Suprapubic skin (tissue), 4 donors: ENCODE measurements around the gene IRF7. TPM values are rescaled to one million over a fixed set of nuclear protein-coding genes. Genes with fewer than 3 reads are reported as not detected.

Experiments used
- DNase-seq, 2 donors: peaks; one replicate each; pipeline ENCODE4 v3.0.0-alpha.2; 2019; ENCODE audit warnings: low spot score in 2 of 2
- H3K27ac ChIP-seq: fragments of 200-600 bp; sonication (generic); one replicate; pipeline ENCODE4 v1.5.1; 2019
- H3K27me3 ChIP-seq: fragments of 200-600 bp; sonication (generic); one replicate; pipeline ENCODE4 v1.5.1; 2019
- H3K36me3 ChIP-seq: fragments of 200-600 bp; sonication (generic); one replicate; pipeline ENCODE4 v1.5.1; 2019
- H3K4me1 ChIP-seq: fragments of 200-600 bp; sonication (generic); one replicate; pipeline ENCODE4 v1.5.1; 2019
- H3K4me3 ChIP-seq: fragments of 200-600 bp; sonication (generic); one replicate; pipeline ENCODE4 v1.5.1; 2019; ENCODE audit warnings: mild to moderate bottlenecking
- H3K9me3 ChIP-seq: fragments of 200-600 bp; sonication (generic); one replicate; pipeline ENCODE4 v1.5.1; 2019
- CTCF ChIP-seq, 2 donors: fragments of 200-600 bp in 1 of 2; fragments of 450-650 bp in 1 of 2; sonication (generic) in 1 of 2; IDR thresholded peaks; one replicate each; pipeline ENCODE4 v1.5.1; 2016 to 2019; ENCODE audit warnings: antibody characterized with exemption in 2 of 2, mild to moderate bottlenecking in 1 of 2, moderate library complexity in 1 of 2
- EP300 ChIP-seq: sonication (generic); formaldehyde crosslinking; IDR thresholded peaks from one replicate; pipeline ENCODE4 v1.6.1; 2017; ENCODE audit warnings: antibody characterized with exemption
- POLR2A ChIP-seq, 2 donors: fragments of 450-650 bp; IDR thresholded peaks; one replicate each; pipeline ENCODE4 v1.6.1; 2017; ENCODE audit warnings: antibody characterized with exemption in 2 of 2, mild to moderate bottlenecking in 2 of 2, moderate library complexity in 2 of 2
- POLR2AphosphoS5 ChIP-seq, 3 donors: sonication (generic); formaldehyde crosslinking; IDR thresholded peaks; one replicate each; pipeline ENCODE4 v1.6.1; 2017; ENCODE audit warnings: antibody characterized with exemption in 3 of 3
- WGBS: methylation state at CpG from one replicate; pipeline ENCODE4 v1.1.5; 2018; 5-methylcytosine and 5-hydroxymethylcytosine counted together
- total RNA-seq, 4 donors: library from RNA; depleted of rRNA; stranded (reverse); fragments of >200 nt; gene quantifications; one replicate each; pipeline ENCODE4 v1.1.0, GENCODE V29; 2016

Gene IRF7
- total RNA-seq, result 10 to 100 TPM; 20.9 to 34.0 (median 26.6) TPM

GRCh38 chr11:615504-616319 lies at the start of gene IRF7:
IRF7 (minus strand) TSS chr11:615950; CDS start chr11:615364, 586 bp downstream.
- peak; percentile 98 to 99 for DNase-seq
- no peaks in the 10 kb centered on the region for H3K27me3 ChIP-seq
- TF ChIP-seq POLR2AphosphoS5 (IDR thresholded peaks at IDR 0.05) (peak in 2 of 3 donors; percentile 39 to 54), CTCF (IDR thresholded peaks at IDR 0.05) (no peak), EP300 (no peak), POLR2A (IDR thresholded peaks at IDR 0.05) (peak; percentile 19 to 85)
- peaks cover 27% of the 10 kb centered on the region for H3K36me3 ChIP-seq
- H3K4me1 ChIP-seq, result peaks cover 51% of the 10 kb centered on the region
- H3K9me3 ChIP-seq, result no peaks in the 10 kb centered on the region
- peak within 1 kb of the TSS; percentile 86 for H3K27ac ChIP-seq
- 12% methylated on average over 24 of the region's 66 CpGs for WGBS
- peak within 1 kb of the TSS; percentile 79 for H3K4me3 ChIP-seq

- Histone ChIP-seq H3K4me1 (peaks cover 11% of the 10 kb centered on the region), H3K4me3 (no peak overlapping the region), H3K27ac (peak overlapping the region; percentile 45), H3K27me3 (no peaks in the 10 kb centered on the region), H3K36me3 (peaks cover 20% of the 10 kb centered on the region), H3K9me3 (no peaks in the 10 kb centered on the region)
- no peak for TF ChIP-seq EP300
- DNase-seq, result no peak
- WGBS, result 56% methylated on average over 8 of the region's 15 CpGs
Measured at GRCh38 chr11:665062-665703, 49.4 kb upstream of the IRF7 start.

GRCh38 chr11:662689-663274 lies 47.0 kb upstream of the IRF7 start:
- H3K27ac ChIP-seq, result no peak overlapping the region
- no peaks in the 10 kb centered on the region for H3K9me3 ChIP-seq
- peak; percentile 44 to 66 for TF ChIP-seq CTCF (IDR thresholded peaks at IDR 0.05)
- no peak for TF ChIP-seq POLR2A (IDR thresholded peaks at IDR 0.05)
- 56% methylated on average over 12 of the region's 15 CpGs for WGBS
- H3K27me3 ChIP-seq, result no peaks in the 10 kb centered on the region
- H3K4me3 ChIP-seq, result no peak overlapping the region
- peaks cover 28% of the 10 kb centered on the region for H3K36me3 ChIP-seq
- DNase-seq, result no peak
- H3K4me1 ChIP-seq, result peaks cover 23% of the 10 kb centered on the region

GRCh38 chr11:660681-661444 lies 45.1 kb upstream of the IRF7 start:
- no peak overlapping the region for H3K27ac ChIP-seq
- peaks cover 20% of the 10 kb centered on the region for H3K4me1 ChIP-seq
- H3K27me3 ChIP-seq, result no peaks in the 10 kb centered on the region
- H3K4me3 ChIP-seq, result no peak overlapping the region
- H3K9me3 ChIP-seq, result no peaks in the 10 kb centered on the region
- peaks cover 28% of the 10 kb centered on the region for H3K36me3 ChIP-seq
- no peak for DNase-seq
- 90% methylated on average over 16 of the region's 19 CpGs for WGBS
- TF ChIP-seq POLR2AphosphoS5 (IDR thresholded peaks at IDR 0.05), result no peak
- TF ChIP-seq EP300, result no peak
- TF ChIP-seq CTCF (IDR thresholded peaks at IDR 0.05), result no peak
- no peak for TF ChIP-seq POLR2A (IDR thresholded peaks at IDR 0.05)

GRCh38 chr11:660281-660680 lies 44.5 kb upstream of the IRF7 start:
- H3K4me1 ChIP-seq, result peaks cover 15% of the 10 kb centered on the region
- no peak overlapping the region for H3K4me3 ChIP-seq
- H3K36me3 ChIP-seq, result peaks cover 34% of the 10 kb centered on the region
- no peaks in the 10 kb centered on the region for H3K27me3 ChIP-seq
- 80% methylated on average over 7 of the region's 19 CpGs for WGBS
- no peak for TF ChIP-seq EP300
- no peak for TF ChIP-seq POLR2A (IDR thresholded peaks at IDR 0.05)
- no peak for TF ChIP-seq POLR2AphosphoS5 (IDR thresholded peaks at IDR 0.05)
- no peak for TF ChIP-seq CTCF (IDR thresholded peaks at IDR 0.05)
- H3K9me3 ChIP-seq, result no peaks in the 10 kb centered on the region
- DNase-seq, result no peak
- H3K27ac ChIP-seq, result no peak overlapping the region
